H1 (cell line): Measurements from ENCODE around the gene THRB. TPM values are rescaled to one million over a fixed set of nuclear protein-coding genes. Genes with fewer than 3 reads are reported as not detected.

Source experiments
- POU5F1 ChIP-seq: IDR thresholded peaks from 2 replicates; pipeline ENCODE4 v1.6.1; 2011; ENCODE audit warnings: low read depth, mild to moderate bottlenecking, low read length, moderate library complexity
- ZNF274 ChIP-seq: IDR thresholded peaks from 2 replicates; pipeline ENCODE4 v1.7.0; 2012; ENCODE audit warnings: low read length, borderline replicate concordance; ENCODE audit errors: extremely low read depth
- polyA plus RNA-seq, 7 experiments: library from polyadenylated mRNA; depleted of rRNA in 3 of 7; stranded (reverse) in 5 of 7; unstranded in 2 of 7; fragments of >200 nt in 5 of 7; fragments of 200-250 nt in 2 of 7; gene quantifications; 1 replicate in 5 of 7; 2 replicates in 1 of 7; 4 replicates in 1 of 7; pipeline versions ENCODE4 v1.2.1 to v1.2.3, GENCODE V29; 2011 to 2013; ENCODE audit warnings: missing spikeins in 2 of 7, mixed read lengths in 2 of 7
- total RNA-seq: library from RNA; stranded (reverse); fragmentation: NEBNext Ultra II Directional; extraction: Animal tissue kit (Norgen Biotek cat#: 25700); gene quantifications from 2 replicates; pipeline ENCODE4 v1.2.1, GENCODE V29; 2021

THRB gene
- total and polyA plus RNA-seq, 2 of the 8 experiments (the other 6 are each of a cell fraction or from before 2014, with no cell fraction given), result 0.98 to 3.9 TPM

DNA sequence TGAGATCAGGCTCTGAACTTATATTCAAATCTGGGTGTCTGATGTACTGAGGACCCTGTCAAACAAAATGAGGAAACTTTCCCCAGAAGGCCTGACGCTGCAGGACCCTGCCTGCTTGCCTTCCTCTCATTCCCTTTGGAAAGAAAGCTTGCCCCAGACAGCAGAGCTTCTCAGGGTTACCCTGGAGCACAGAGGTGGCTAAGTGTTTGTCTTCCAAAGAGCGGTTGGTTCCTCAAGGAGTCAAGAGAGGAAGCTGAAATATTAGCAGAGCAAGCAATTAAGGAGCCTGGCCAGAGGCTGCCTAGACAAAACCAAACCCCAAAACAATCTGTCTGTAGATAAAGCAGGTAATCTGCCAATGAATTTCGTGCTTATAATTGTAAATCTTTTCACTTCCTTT lies 374.2 kb downstream of the THRB start (continued):
- TF ChIP-seq ZNF274 (no peak), POU5F1 (no peak)
